GM18520 (cell line): Measurements from ENCODE around the gene NTF4.
"Not testable (repeated sequence)": the region's sequence is repeated elsewhere in the genome, so short reads cannot be mapped to it uniquely, and the experiment has no call there.

Source experiments
- ATAC-seq: cut with Tn5 transposase; IDR thresholded peaks from one replicate; pipeline ENCODE4 v1.9.1; 2021; ENCODE audit not compliant: unreplicated experiment

NTF4 gene

GRCh38 chr19:49024233-49024632 is 40.4 kb downstream of the NTF4 start, which contains the start of gene CGB3:
Gene CGB3 (minus strand): TSS chr19:49024333. CDS start chr19:49023971, 362 bp downstream.
- ATAC-seq: not testable (repeated sequence)

GRCh38 chr19:49022116-49022515 is 42.5 kb downstream of the NTF4 start:
- no peak for ATAC-seq

GRCh38 chr19:49020931-49021895 is 43.4 kb downstream of the NTF4 start:
- no peak for ATAC-seq

GRCh38 chr19:49020342-49020741 is 44.3 kb downstream of the NTF4 start:
- no peak for ATAC-seq

DNA sequence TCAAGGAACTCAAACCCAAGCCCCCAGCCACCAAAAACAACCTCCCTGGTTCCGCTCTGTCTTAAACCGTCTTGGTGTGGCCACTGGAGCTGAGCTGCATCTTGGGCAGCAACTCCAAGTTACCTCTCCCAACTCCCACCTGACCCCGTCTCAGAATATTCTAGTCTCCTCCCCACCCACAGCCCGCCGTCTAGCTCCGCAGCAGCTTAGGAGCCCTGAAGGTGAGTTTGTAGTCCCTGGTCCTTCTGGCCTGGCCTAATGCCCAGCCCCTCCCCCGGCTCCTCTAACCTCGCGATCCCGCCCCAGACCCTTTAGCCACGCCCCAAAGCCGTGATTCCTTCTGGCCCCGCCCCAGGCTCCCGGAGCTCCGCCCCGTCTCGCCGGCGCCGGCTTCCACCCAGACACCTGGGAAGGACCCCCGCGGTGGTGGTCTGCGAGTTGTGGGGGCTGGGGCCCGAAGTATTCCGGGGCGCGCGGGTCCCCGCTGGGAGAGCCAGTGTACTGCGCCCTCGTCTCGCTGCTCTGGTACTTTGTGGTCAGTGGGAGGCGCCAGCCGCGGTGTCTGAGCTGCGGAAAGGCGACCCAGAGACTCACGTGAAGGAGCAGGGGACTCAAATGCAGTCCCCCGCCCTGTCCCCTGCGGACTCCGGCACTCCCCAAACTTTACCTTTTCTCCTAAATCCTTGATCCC is 45.2 kb downstream of the NTF4 start:
- no peak for ATAC-seq

- not testable (repeated sequence) for ATAC-seq
These were observed 46.0 kb downstream of the NTF4 start for GRCh38 chr19:49018388-49019241.

DNA sequence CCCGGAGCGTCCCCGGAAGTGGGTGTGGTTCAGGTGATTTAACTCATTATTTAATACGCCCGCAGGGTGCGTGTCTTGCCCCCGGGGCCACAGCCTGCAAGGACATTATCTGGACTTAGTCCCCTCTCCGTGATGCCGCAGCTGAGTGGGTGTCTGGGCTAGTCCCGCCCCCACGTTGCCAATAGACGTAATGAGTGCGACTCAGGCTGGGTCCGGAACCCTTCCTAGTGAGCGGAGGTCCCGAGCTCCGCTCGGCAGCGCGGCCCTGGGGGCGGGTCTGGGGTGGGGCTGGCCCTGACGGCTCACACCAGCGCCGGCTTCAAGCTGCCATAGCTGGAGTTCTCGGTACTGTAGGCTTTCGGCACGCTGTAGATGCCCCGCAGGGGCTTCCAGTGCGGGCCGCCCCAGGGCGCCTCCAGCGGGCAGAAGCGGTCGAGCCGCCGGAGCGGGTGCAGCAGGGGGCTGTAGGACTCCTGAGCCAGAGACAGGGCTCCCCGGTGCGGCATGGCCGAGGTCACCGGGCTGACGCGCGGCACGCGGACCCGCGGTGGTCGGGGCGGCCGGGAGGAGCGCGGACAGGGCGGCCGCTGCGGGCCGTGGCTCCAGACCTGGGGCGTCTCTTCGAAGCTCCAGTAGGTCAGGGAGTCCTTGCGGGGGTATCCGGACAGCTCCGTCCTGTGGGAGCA is 46.8 kb downstream of the NTF4 start:
- ATAC-seq: no peak

GRCh38 chr19:49017041-49017665 is 47.5 kb downstream of the NTF4 start, which contains the start of gene LHB:
Gene LHB (minus strand): TSS chr19:49017091. CDS start chr19:49017081, 10 bp downstream.
- ATAC-seq: no peak

DNA sequence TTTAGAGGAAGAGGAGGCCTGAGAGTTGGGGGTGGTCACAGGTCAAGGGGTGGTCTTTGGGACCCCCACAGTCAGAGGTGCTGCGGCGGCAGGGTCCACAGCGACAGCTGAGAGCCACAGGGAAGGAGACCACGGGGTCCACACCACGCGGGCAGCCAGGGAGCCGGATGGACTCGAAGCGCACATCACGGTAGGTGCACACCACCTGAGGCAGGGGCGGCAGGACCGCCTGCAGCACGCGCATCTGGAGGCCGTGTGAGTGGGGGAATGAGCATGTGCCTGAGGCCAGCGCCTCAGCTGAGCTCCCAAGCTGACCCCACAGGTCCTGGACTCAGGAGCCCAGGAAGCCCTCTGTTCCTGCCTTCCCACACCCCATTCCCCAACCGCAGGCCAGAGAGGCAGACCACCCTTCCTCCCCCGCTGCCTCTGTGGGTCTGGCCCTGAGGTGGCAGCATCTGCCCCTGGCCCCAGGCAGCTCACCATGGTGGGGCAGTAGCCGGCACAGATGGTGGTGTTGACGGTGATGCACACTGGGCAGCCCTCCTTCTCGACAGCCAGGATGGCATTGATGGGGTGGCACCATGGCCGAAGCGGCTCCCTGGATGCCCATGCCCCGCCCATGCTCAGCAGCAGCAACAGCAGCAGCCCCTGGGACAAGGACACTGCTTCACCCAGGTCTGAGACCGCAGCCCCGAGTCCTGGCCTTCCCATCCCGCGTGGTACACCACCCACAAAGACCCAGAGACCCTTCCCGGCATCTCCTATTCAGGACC is 48.4 kb downstream of the NTF4 start:
- ATAC-seq: no peak

- ATAC-seq: no peak
These were observed 49.8 kb downstream of the NTF4 start for GRCh38 chr19:49014870-49015255.

DNA sequence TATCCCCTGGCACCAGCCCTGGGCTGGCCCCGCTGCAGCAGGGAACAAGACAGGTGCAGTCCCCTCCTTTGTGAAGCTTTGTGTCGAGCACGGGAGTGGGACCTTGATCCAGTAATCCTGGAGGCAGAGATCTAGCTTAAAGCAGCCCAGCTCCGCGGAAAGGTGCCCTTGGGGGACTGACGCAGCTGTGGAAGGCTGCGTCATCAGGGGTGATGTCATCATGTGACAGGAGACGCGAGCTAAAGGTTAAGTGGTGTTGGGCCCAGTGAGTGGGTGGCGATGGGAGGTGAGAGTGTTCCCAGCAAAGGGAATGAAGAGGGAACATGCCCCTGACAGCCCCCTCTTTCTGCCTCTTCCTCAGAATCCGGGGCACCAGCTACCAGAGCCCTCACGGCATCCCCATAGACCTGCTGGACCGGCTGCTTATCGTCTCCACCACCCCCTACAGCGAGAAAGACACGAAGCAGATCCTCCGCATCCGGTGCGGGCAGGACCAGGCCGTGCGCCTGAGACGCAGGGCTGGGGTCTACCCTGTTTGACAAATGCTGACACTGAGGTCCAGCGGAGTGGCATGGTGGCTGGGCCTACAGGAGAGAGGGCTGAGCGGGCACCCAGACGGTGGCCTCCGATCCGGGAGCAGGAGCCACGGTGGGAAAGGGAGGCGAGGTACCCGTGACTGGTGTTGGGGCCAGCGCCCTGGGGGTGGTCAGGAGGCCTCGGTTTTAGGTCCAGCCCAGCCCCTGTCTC is 50.3 kb downstream of the NTF4 start:
- no peak for ATAC-seq

GRCh38 chr19:49011194-49011593 is 53.4 kb downstream of the NTF4 start:
- no peak for ATAC-seq
